GM12878 (cell line): ENCODE results near the gene ACOT7. TPM values are rescaled to one million over a fixed set of nuclear protein-coding genes. Genes with fewer than 3 reads are reported as not detected.

Experiments
- BCL11A ChIP-seq: IDR thresholded peaks from 2 replicates; pipeline ENCODE4 v1.6.1; 2011; ENCODE audit warnings: low read depth, low read length
- BHLHE40 ChIP-seq, 2 experiments: fragments of 450-650 bp in 1 of 2; IDR thresholded peaks; 2 replicates each; pipeline ENCODE4 v1.6.1; 2011 to 2017; ENCODE audit warnings: low read depth in 2 of 2, borderline replicate concordance in 1 of 2, improper control_type of control experiment in 1 of 2, low read length in 1 of 2, mild to moderate bottlenecking in 1 of 2
- EZH2 ChIP-seq: IDR thresholded peaks from 2 replicates; pipeline ENCODE4 v1.6.1; 2012; ENCODE audit warnings: low read depth, mild to moderate bottlenecking, control low read depth, inconsistent platforms, low read length, borderline replicate concordance; ENCODE audit not compliant: control insufficient read depth
- HDAC2 ChIP-seq: fragments of 200-600 bp; sonication (generic); IDR thresholded peaks from 2 replicates; pipeline ENCODE4 v1.6.1; 2017
- JUNB ChIP-seq: IDR thresholded peaks from 2 replicates; pipeline ENCODE4 v1.6.1; 2016; ENCODE audit warnings: antibody characterized with exemption, mild to moderate bottlenecking
- MXI1 ChIP-seq: fragments of 150-350 bp; IDR thresholded peaks from 2 replicates; pipeline ENCODE4 v1.6.1; 2011; ENCODE audit warnings: low read depth, mild to moderate bottlenecking, inconsistent platforms, low read length, improper control_type of control experiment
- NR2F1 ChIP-seq: fragments of 450-650 bp; conservative IDR thresholded peaks from 2 replicates; pipeline ENCODE4 v1.6.1; 2017; ENCODE audit warnings: mild to moderate bottlenecking
- PAX8 ChIP-seq: fragments of 450-650 bp; IDR thresholded peaks from 2 replicates; pipeline ENCODE4 v1.6.1; 2017; ENCODE audit warnings: mild to moderate bottlenecking, moderate library complexity
- POLR2A ChIP-seq: IDR thresholded peaks from 2 replicates; pipeline ENCODE4 v1.6.1; 2011; ENCODE audit warnings: low read depth, mild to moderate bottlenecking, low read length
- RB1 ChIP-seq: fragments of 450-650 bp; formaldehyde crosslinking; IDR thresholded peaks from 2 replicates; pipeline ENCODE4 v1.6.1; 2017; ENCODE audit warnings: mild to moderate bottlenecking, borderline replicate concordance
- SIN3A ChIP-seq: IDR thresholded peaks from 2 replicates; pipeline ENCODE4 v1.6.1; 2012; ENCODE audit warnings: low read depth, low read length, improper control_type of control experiment
- SMAD5 ChIP-seq: IDR thresholded peaks from 2 replicates; pipeline ENCODE4 v1.6.1; 2016; ENCODE audit warnings: antibody characterized with exemption, low read depth
- SREBF1 ChIP-seq: IDR thresholded peaks from 2 replicates; pipeline ENCODE4 v1.6.1; 2012; ENCODE audit warnings: mild to moderate bottlenecking, low read length
- SREBF2 ChIP-seq: IDR thresholded peaks from 2 replicates; pipeline ENCODE4 v1.6.1; 2012; ENCODE audit warnings: mild to moderate bottlenecking, low read length
- STAT1 ChIP-seq: fragments of 450-650 bp; conservative IDR thresholded peaks from 2 replicates; pipeline ENCODE4 v1.6.1; 2014; ENCODE audit warnings: antibody characterized with exemption, mild to moderate bottlenecking
- TAF1 ChIP-seq: IDR thresholded peaks from 2 replicates; pipeline ENCODE4 v1.6.1; 2011; ENCODE audit warnings: mild to moderate bottlenecking, low read depth, low read length, borderline replicate concordance
- TARDBP ChIP-seq: IDR thresholded peaks from 2 replicates; pipeline ENCODE4 v1.6.1; 2016; ENCODE audit warnings: borderline replicate concordance
- TCF12 ChIP-seq: IDR thresholded peaks from 2 replicates; pipeline ENCODE4 v1.6.1; 2011; ENCODE audit warnings: low read depth, mild to moderate bottlenecking, low read length
- TCF7 ChIP-seq: IDR thresholded peaks from 2 replicates; pipeline ENCODE4 v1.6.1; 2014; ENCODE audit warnings: antibody characterized with exemption, borderline replicate concordance
- WRNIP1 ChIP-seq: IDR thresholded peaks from 2 replicates; pipeline ENCODE4 v1.6.1; 2011; ENCODE audit warnings: low read depth, low read length, improper control_type of control experiment, borderline replicate concordance
- YY1 ChIP-seq: IDR thresholded peaks from 2 replicates; pipeline ENCODE4 v1.6.1; 2011; ENCODE audit warnings: low read depth, mild to moderate bottlenecking, low read length
- ZNF217 ChIP-seq: fragments of 450-650 bp; IDR thresholded peaks from 2 replicates; pipeline ENCODE4 v1.6.1; 2017; ENCODE audit warnings: antibody characterized with exemption, mild to moderate bottlenecking
- polyA plus RNA-seq, 11 experiments: library from polyadenylated mRNA; depleted of rRNA in 4 of 11; unstranded in 6 of 11; stranded (reverse) in 5 of 11; fragments of >200 nt; fragmentation: Nextera tagmentation in 4 of 11; fragmentation: Illumina TruSeq in 1 of 11; extraction: Ambion mirVana in 4 of 11; extraction: Trizol in 1 of 11; gene quantifications; 1 replicate in 1 of 11; 2 replicates in 10 of 11; pipeline versions ENCODE4 v1.2.1 to v1.2.3, GENCODE V29; 2011 to 2016; ENCODE audit warnings: inconsistent platforms in 2 of 11, missing spikeins in 2 of 11, low read depth in 1 of 11
- total RNA-seq, 4 experiments: library from RNA; depleted of rRNA in 3 of 4; stranded (reverse); fragments of >200 nt in 3 of 4; fragmentation: Illumina TruSeq in 1 of 4; extraction: Trizol in 1 of 4; gene quantifications; 2 replicates each; pipeline versions ENCODE4 v1.2.1 to v1.2.3, GENCODE V29; 2013 to 2021
- TF ChIP-seq, protein P1 (sequence below), 3 experiments: IDR thresholded peaks in 2 of 3; conservative IDR thresholded peaks in 1 of 3; 2 replicates each; pipeline ENCODE4 v1.5.1; 2011; ENCODE audit warnings: low read depth in 3 of 3, low read length in 3 of 3, mild to moderate bottlenecking in 3 of 3, control low read depth in 2 of 3, moderate library complexity in 2 of 3, inconsistent platforms in 1 of 3, mixed read lengths in 1 of 3; ENCODE audit not compliant: control insufficient read depth in 2 of 3, insufficient read depth in 1 of 3; ENCODE audit errors: extremely low read depth in 1 of 3
- TF ChIP-seq, protein P2 (sequence below): IDR thresholded peaks from 2 replicates; pipeline ENCODE4 v1.6.1; 2011; ENCODE audit warnings: borderline replicate concordance, low read depth, mild to moderate bottlenecking, moderate library complexity, mixed read lengths, low read length; ENCODE audit not compliant: insufficient read depth; ENCODE audit errors: extremely low read length
- TF ChIP-seq, protein P3 (sequence below): fragments of 450-650 bp; formaldehyde crosslinking; IDR thresholded peaks from 2 replicates; pipeline ENCODE4 v1.4.0; 2022; ENCODE audit warnings: mild to moderate bottlenecking, moderate library complexity

The ACOT7 gene
- total and polyA plus RNA-seq, 10 of the 15 experiments (the other 5 are each of a cell fraction or from before 2014, with no cell fraction given): 8.9 to 206 (median 61.2) TPM

DNA sequence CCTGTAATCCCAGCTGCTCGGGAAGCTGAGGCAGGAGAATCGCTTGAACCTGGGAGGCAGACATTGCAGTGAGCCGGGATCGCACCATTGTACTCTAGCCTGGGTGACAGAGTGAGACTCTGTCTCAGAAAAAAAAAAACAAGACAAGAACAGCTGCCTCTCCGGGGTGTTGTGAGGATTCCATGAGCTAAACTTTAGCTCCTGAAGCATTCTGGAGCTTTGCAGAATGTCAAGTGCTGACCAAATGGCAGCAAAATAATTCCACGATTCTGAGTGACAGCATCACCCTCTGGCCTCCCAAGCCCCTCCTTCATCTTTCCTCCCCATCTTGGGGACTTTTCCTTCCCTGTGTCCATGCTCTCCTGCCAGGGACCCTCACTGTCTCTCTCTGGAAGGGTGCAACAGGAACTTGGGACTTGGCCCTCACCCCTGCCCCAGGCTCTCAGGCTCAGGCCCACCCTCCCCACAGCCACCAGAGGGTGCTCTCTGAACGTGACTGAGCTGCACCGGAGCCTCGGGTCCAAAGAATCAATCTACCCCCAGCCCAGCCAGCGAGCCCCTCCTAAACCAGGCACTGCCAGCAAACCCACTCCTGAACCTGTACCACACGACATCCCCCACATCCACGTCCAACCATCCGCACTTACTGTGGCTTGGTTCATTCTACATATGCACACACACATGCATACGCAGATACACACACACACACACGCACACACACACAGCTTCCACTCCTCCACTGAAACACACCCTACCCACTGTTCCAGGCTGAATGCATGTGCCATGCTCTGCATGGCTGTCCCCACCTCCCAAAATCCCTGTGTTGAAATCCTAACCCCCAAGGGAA, 45.7 kb downstream of the ACOT7 start (continued):
- TF ChIP-seq, protein P1, sequence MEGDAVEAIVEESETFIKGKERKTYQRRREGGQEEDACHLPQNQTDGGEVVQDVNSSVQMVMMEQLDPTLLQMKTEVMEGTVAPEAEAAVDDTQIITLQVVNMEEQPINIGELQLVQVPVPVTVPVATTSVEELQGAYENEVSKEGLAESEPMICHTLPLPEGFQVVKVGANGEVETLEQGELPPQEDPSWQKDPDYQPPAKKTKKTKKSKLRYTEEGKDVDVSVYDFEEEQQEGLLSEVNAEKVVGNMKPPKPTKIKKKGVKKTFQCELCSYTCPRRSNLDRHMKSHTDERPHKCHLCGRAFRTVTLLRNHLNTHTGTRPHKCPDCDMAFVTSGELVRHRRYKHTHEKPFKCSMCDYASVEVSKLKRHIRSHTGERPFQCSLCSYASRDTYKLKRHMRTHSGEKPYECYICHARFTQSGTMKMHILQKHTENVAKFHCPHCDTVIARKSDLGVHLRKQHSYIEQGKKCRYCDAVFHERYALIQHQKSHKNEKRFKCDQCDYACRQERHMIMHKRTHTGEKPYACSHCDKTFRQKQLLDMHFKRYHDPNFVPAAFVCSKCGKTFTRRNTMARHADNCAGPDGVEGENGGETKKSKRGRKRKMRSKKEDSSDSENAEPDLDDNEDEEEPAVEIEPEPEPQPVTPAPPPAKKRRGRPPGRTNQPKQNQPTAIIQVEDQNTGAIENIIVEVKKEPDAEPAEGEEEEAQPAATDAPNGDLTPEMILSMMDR (IDR thresholded peaks at IDR 0.05 in 2 of 3, conservative IDR thresholded peaks at IDR 0.05 in 1 of 3; ENCODE audit: control insufficient read depth in 2 of 3, extremely low read depth in 1 of 3, insufficient read depth in 1 of 3, low read depth in 3 of 3, low read length in 3 of 3): peak; percentile 62 to 95 (median 88)
- TF ChIP-seq SREBF1 (no peak), BCL11A (no peak), ZNF217 (no peak), TAF1 (no peak), RB1 (no peak), SREBF2 (no peak), BHLHE40 (IDR thresholded peaks at IDR 0.05; ENCODE audit: borderline replicate concordance in 1 of 2, low read depth in 2 of 2, low read length in 1 of 2) (peak; percentile 48 to 52; a peak in 2 of 4 replicates), HDAC2 (no peak), WRNIP1 (no peak), NR2F1 (no peak), TARDBP (no peak), PAX8 (no peak), YY1 (0 out of 2 replicates have a peak, but pooled peaks have one; percentile 28), JUNB (no peak), STAT1 (no peak), TCF7 (no peak), SMAD5 (no peak), SIN3A (no peak), EZH2 (no peak), MXI1 (no peak), TCF12 (no peak), POLR2A (no peak)
- TF ChIP-seq, protein P2, sequence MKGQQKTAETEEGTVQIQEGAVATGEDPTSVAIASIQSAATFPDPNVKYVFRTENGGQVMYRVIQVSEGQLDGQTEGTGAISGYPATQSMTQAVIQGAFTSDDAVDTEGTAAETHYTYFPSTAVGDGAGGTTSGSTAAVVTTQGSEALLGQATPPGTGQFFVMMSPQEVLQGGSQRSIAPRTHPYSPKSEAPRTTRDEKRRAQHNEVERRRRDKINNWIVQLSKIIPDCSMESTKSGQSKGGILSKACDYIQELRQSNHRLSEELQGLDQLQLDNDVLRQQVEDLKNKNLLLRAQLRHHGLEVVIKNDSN: no peak
- TF ChIP-seq, protein P3, sequence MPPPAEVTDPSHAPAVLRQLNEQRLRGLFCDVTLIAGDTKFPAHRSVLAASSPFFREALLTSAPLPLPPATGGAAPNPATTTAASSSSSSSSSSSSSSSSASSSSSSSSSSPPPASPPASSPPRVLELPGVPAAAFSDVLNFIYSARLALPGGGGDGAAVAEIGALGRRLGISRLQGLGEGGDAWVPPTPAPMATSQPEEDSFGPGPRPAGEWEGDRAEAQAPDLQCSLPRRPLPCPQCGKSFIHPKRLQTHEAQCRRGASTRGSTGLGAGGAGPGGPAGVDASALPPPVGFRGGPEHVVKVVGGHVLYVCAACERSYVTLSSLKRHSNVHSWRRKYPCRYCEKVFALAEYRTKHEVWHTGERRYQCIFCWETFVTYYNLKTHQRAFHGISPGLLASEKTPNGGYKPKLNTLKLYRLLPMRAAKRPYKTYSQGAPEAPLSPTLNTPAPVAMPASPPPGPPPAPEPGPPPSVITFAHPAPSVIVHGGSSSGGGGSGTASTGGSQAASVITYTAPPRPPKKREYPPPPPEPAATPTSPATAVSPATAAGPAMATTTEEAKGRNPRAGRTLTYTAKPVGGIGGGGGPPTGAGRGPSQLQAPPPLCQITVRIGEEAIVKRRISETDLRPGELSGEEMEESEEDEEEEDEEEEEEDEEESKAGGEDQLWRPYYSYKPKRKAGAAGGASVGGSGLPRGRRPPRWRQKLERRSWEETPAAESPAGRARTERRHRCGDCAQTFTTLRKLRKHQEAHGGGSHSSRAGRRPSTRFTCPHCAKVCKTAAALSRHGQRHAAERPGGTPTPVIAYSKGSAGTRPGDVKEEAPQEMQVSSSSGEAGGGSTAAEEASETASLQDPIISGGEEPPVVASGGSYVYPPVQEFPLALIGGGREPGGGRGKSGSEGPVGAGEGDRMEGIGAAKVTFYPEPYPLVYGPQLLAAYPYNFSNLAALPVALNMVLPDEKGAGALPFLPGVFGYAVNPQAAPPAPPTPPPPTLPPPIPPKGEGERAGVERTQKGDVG (CRISPR knock-in tag): no peak
- TF ChIP-seq, all 136 proteins: peak for 7
